ENCODE measurements around the gene CPPED1. TPM values are rescaled to one million over a fixed set of nuclear protein-coding genes. Genes with fewer than 3 reads are reported as not detected.

The CPPED1 gene
- total RNA-seq, 1 experiment from 2014 or later: 7.9 TPM

- H3K79me1 ChIP-seq (ENCODE audit: insufficient read depth, low read depth, low read length, poor library complexity, severe bottlenecking): no peaks in the 10 kb centered on the region
- no peak overlapping the region for H3K9ac ChIP-seq (ENCODE audit: extremely low read depth, insufficient read length, low read length)
- peaks cover 8 to 9% of the 10 kb centered on the region in 2 experiments for H3K9me3 Mint-ChIP-seq
- H3K23ac ChIP-seq (ENCODE audit: insufficient read length, low read depth, low read length): no peak overlapping the region
- H3K18ac ChIP-seq (ENCODE audit: insufficient read length, low read depth, low read length): no peak overlapping the region
- H2BK20ac ChIP-seq (ENCODE audit: low read depth, low read length, poor library complexity, severe bottlenecking): no peak overlapping the region
- H3K79me2 ChIP-seq (ENCODE audit: insufficient read depth, low read length): no peaks in the 10 kb centered on the region
- no peak overlapping the region for H2AFZ ChIP-seq (ENCODE audit: low read length)
- no peak overlapping the region for H4K91ac ChIP-seq (ENCODE audit: insufficient read length, low read depth, low read length)
- no peak overlapping the region for H3K27ac Mint-ChIP-seq
- H2AK5ac ChIP-seq (ENCODE audit: insufficient read length, low read length): no peak overlapping the region
- no peak overlapping the region for H3K56ac ChIP-seq (ENCODE audit: insufficient read length, low read depth, low read length)
- H3K4me1 Mint-ChIP-seq: no peaks in the 10 kb centered on the region; a peak in 1 of 4 replicates
- no peak overlapping the region for H3K4ac ChIP-seq (ENCODE audit: low read depth, low read length)
- H3K4me2 ChIP-seq (ENCODE audit: insufficient read depth, insufficient read length, low read length): no peak overlapping the region
- no peaks in the 10 kb centered on the region; the same call in 1 of the 2 replicates for H3K27me3 Mint-ChIP-seq (ENCODE audit: low read depth)
- no peaks in the 10 kb centered on the region for H3K9me3 ChIP-seq (ENCODE audit: control insufficient read depth, low read depth, low read length)
- no peak for TF ChIP-seq CTCF (conservative IDR thresholded peaks at IDR 0.05)
- H3T11ph ChIP-seq (ENCODE audit: low read length): no peak overlapping the region
- peaks cover 3 to 13% (median 7%) of the 10 kb centered on the region in 3 experiments; a peak in 6 of 7 replicates for H3K36me3 Mint-ChIP-seq (ENCODE audit: insufficient read depth in 1 of 3, low read depth in 3 of 3)
- no peak overlapping the region for H2BK120ac ChIP-seq (ENCODE audit: low read depth, low read length, poor library complexity, severe bottlenecking)
- DNase-seq: no peak
- no peaks in the 10 kb centered on the region for H3K23me2 ChIP-seq (ENCODE audit: insufficient read length, low read depth, low read length, poor library complexity, severe bottlenecking)
- no peak overlapping the region for H2BK5ac ChIP-seq (ENCODE audit: insufficient read length, low read length)
- no peak overlapping the region for H3K27ac ChIP-seq (ENCODE audit: insufficient read length, low read depth, low read length)
- no peak overlapping the region for H4K5ac ChIP-seq (ENCODE audit: insufficient read length, low read depth, low read length)
- H4K20me1 ChIP-seq (ENCODE audit: control insufficient read depth, insufficient read depth, insufficient read length): no peaks in the 10 kb centered on the region
- no peaks in the 10 kb centered on the region for H3K4me1 ChIP-seq (ENCODE audit: insufficient read depth, low read length)
- H3K14ac ChIP-seq (ENCODE audit: insufficient read depth, low read length): no peak overlapping the region
- H3K27me3 ChIP-seq (ENCODE audit: insufficient read depth, low read length): no peaks in the 10 kb centered on the region
- H2BK15ac ChIP-seq (ENCODE audit: low read depth, low read length): no peak overlapping the region
- H3K4me3 Mint-ChIP-seq: no peak overlapping the region
- no peak overlapping the region for H2BK12ac ChIP-seq (ENCODE audit: insufficient read length, low read depth, low read length)
- no peak overlapping the region for H4K8ac ChIP-seq (replicated peaks; ENCODE audit: insufficient read length, low read depth, low read length)
- no CpG with 5 or more reads among the region's 2 CpGs for WGBS (ENCODE audit: extremely low coverage, insufficient read length, low lambda C conversion rate)
Measured at GRCh38 chr16:12749076-12749475, 54.6 kb downstream of the CPPED1 start.
